DOHH2 (cell line): ENCODE results near the gene REV1.
"Not testable (repeated sequence)": the region's sequence is repeated elsewhere in the genome, so short reads cannot be mapped to it uniquely, and the experiment has no call there.

Experiments used
- CTCF ChIP-seq: fragments of 200-600 bp; sonication (generic); IDR thresholded peaks from one replicate; pipeline ENCODE4 v1.5.1; 2014; ENCODE audit warnings: antibody characterized with exemption, mild to moderate bottlenecking, low read depth, low read length; ENCODE audit not compliant: poor library complexity, severe bottlenecking
- EZH2phosphoT487 ChIP-seq: fragments of 200-600 bp; sonication (generic); IDR thresholded peaks from 2 replicates; pipeline ENCODE4 v1.6.1; 2017; ENCODE audit warnings: borderline replicate concordance, mild to moderate bottlenecking, antibody characterized with exemption, low read length, moderate library complexity, mixed read lengths

- not testable (repeated sequence) for TF ChIP-seq CTCF, EZH2phosphoT487
Observed at GRCh38 chr2:99470459-99470858, 19.4 kb downstream of the REV1 start.
